ENCODE data around the gene CROCC2.

Gene CROCC2

DNA sequence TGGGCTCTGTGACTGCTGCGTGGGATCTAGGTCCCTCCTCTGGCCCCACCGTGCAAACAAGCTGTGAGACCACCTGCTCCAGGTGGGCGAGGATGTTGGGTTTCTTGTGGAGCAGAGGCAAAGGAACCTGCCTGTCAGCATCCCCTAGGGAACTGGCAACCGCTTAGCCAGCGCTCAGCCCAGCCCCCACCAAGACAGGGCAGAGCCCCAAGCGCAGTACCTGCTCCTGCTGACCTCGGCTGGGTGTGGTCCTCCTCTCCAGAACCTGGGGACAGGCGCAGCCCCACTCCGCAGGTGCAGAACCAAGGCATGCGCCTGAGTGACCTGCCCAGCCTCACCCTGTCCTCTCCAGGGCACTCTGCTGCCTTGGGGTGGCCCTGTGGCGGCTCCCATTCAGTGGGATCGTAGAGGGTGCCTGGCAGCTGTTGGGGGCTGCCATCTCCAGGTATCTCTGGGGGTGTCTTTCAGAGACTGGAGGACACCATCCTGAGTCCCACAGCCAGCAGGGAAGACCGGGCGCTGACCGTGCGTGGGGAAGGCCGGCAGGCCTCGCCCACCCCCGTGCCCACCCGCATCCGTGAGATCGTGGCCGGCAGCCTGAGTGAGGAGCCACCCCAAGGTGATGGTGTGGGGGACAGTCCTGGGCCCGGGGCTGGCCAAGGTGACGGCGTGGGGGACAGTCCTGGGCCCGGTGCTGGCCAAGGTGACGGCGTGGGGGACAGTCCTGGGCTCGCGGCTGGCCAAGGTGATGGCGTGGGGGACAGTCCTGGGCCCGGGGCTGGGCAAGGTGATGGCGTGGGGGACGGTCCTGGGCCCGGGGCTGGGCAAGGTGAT is 12.3 kb downstream of the CROCC2 start:
- in situ Hi-C loops (cut with HindIII; ENCODE audit: low sequenced_read_pairs): no loop called here
- TF ChIP-seq, protein P1, sequence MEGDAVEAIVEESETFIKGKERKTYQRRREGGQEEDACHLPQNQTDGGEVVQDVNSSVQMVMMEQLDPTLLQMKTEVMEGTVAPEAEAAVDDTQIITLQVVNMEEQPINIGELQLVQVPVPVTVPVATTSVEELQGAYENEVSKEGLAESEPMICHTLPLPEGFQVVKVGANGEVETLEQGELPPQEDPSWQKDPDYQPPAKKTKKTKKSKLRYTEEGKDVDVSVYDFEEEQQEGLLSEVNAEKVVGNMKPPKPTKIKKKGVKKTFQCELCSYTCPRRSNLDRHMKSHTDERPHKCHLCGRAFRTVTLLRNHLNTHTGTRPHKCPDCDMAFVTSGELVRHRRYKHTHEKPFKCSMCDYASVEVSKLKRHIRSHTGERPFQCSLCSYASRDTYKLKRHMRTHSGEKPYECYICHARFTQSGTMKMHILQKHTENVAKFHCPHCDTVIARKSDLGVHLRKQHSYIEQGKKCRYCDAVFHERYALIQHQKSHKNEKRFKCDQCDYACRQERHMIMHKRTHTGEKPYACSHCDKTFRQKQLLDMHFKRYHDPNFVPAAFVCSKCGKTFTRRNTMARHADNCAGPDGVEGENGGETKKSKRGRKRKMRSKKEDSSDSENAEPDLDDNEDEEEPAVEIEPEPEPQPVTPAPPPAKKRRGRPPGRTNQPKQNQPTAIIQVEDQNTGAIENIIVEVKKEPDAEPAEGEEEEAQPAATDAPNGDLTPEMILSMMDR (IDR thresholded peaks at IDR 0.05; ENCODE audit: low read depth, low read length, missing control alignments): no peak

DNA sequence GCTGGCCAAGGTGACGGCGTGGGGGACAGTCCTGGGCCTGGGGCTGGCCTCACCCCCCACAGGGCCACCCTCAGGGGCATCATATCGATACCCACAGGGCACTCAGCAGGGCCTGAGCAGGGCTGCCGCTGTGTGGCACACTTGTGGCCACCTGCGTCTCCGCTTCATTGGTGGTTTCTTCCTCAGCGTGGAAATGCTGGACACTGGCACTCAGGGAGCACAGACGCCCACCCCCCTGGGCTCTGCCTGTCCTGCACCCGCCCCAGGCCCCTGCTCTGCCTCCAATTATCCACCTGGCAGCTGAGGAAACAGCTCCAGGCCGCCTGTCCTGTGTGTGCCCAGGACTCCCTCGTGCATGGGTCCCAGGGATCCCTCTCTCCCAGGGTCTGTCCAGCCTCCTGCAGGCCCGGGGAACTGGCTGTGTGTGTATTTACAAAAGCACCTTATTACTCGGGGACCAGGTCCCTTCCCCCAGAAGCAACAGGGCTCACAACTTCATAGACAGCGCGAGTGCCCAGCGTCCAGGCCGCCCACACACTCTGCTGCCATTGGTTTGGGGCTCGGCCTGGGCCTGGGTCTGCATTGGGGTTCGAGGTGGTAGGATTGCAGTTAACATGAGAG is 13.1 kb downstream of the CROCC2 start:
- H3K4me3 ChIP-seq (ENCODE audit: low read depth, low read length): no peak overlapping the region
- in situ Hi-C loops (cut with HindIII; ENCODE audit: low sequenced_read_pairs): no loop called here
- TF ChIP-seq, protein P1 (IDR thresholded peaks at IDR 0.05; ENCODE audit: low read depth, low read length, missing control alignments): no peak
- no peak for DNase-seq (ENCODE audit: low read depth)

More for the DNA sequence above, 12.3 kb downstream of the CROCC2 start:
- no peak overlapping the region for H3K4me3 ChIP-seq (ENCODE audit: low read depth, low read length)
- DNase-seq (ENCODE audit: low read depth): no peak

DNA sequence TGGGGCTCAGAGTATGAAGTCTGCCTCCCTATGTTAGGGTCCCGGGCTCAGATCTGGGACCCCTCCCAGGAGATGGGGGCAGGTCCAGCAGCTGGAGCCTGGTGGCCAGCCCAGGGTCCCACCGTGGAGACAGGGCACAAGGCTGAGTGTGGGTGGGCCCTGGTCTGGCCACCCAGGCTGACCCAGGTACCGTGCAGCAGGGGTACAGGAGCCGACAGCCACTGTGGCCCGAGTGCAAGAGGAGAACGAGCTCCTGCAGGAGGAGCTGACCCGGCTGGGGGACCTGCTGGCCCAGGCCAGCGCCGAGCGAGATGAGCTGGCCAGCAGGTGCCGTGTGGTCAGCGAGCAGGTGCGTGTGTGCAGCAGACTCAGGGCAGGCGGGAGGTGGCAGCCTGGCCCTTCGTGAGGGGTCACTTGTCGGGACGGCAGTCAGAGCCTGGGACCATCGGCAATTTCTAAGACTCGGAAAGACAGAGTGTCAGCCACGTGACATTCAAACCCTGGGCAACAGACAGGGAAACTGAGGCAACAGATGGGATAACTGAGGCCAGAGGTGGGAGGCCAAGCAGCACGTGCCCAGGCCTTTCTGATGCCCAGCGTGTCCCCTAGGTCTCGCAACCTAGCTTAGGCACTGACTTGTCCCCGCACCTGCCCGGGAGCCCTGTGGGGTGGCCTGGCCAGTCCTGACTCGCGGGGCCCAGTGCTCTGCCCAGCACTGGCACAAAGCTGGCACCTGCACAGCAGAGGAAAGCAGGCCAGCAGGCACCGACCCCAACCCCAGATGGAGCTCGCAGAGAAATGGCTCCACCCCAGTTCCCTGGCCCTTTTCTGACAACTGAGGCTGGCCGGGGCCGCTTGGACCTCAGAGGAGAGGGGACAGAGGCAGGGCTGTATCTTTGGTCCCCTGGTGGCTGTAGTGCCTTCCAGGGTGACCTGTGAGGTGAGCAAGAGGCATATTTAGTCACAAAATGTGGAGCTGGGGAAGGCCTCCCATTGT is 13.9 kb downstream of the CROCC2 start:
- in situ Hi-C loops (cut with HindIII; ENCODE audit: low sequenced_read_pairs): no loop called here
- TF ChIP-seq, protein P1 (IDR thresholded peaks at IDR 0.05; ENCODE audit: low read depth, low read length, missing control alignments): no peak
- no peak overlapping the region for H3K4me3 ChIP-seq (ENCODE audit: low read depth, low read length)
- no peak for DNase-seq (ENCODE audit: low read depth)

DNA sequence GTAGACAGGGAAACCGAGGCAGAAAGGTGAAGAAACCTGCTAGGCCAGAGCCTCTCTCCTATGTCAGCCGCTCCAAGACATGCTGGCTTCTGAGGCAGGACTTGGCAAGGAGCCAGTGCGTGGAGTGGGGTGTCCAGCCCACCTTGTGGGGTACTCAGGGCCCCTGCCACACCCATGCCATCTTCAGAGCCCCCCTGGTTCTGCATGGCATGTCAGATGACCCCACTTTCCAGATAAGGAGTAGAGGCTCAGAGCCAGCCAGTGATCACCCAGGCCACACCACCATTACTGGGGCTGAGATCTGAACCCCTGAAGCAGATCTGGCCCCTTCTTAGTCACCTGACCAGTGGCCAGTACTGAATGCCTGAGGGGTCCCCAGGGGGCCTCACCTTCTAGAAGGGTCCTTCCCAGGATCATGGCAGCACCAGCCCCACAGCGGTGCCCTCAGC is 14.7 kb downstream of the CROCC2 start:
- no peak overlapping the region for H3K4me3 ChIP-seq (ENCODE audit: low read depth, low read length)
- TF ChIP-seq, protein P1 (IDR thresholded peaks at IDR 0.05; ENCODE audit: low read depth, low read length, missing control alignments): no peak
- DNase-seq (ENCODE audit: low read depth): no peak
- in situ Hi-C loops (cut with HindIII; ENCODE audit: low sequenced_read_pairs): no loop called here

DNA sequence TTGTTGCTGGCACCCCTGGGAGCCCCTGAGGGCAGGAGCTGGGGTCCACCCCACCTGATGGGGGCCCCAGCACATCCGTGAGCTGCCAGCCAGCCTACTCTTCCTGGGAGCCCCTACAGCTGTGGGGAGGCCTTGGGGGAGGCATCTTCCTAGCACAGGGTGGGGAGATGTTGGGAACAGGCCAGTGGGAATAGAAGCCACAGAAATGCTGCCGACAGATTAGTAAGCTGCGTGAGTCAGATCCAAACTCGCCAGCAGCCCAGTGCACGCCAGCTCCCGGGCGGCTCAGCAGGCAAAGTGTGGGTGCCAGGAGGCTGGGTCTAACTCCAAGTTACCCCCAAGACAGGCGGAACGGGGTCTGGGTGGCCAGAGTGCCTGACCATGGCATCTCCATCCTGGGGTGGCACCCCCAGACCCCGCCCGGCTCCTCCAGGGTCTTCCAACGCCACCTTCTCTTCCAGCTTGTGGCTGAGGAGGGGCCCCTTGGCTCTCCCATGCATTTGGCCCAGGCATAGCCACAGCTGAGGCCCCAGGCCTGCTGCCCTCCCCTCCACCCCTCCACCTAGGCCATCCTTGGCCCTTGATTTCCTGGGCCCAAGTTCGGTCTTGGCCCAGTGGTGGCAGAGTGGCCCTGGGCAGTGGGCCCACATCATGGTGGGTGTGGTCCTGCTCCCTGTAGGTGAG is 15.3 kb downstream of the CROCC2 start:
- peak; percentile 94 for DNase-seq (ENCODE audit: low read depth)
- in situ Hi-C loops (cut with HindIII; ENCODE audit: low sequenced_read_pairs): no loop called here
- H3K4me3 ChIP-seq (ENCODE audit: low read depth, low read length): no peak overlapping the region
- TF ChIP-seq, protein P1 (IDR thresholded peaks at IDR 0.05; ENCODE audit: low read depth, low read length, missing control alignments): no peak

DNA sequence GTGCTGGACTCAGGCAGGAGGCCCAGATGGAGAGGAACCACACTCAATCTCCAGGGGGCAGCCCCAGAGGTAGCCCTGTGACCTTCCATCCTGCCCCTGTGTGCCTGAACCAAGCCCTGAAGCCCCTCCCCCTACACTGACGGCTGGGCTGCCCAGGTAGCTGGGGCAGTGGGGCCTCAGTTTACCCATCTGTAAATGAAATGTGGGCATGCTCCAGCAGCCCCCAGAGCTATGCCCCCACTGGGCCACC is 15.8 kb downstream of the CROCC2 start:
- no peak overlapping the region for H3K4me3 ChIP-seq (ENCODE audit: low read depth, low read length)
- DNase-seq (ENCODE audit: low read depth): no peak
- in situ Hi-C loops (cut with HindIII; ENCODE audit: low sequenced_read_pairs): no loop called here
- TF ChIP-seq, protein P1 (IDR thresholded peaks at IDR 0.05; ENCODE audit: low read depth, low read length, missing control alignments): no peak

Data from astrocyte of the cerebellum (primary cell).